HUDEP-2 (cell line): ENCODE results near the gene VSIG8.
"Not testable (repeated sequence)": the region's sequence is repeated elsewhere in the genome, so short reads cannot be mapped to it uniquely, and the experiment has no call there.

Source experiments
- DNase-seq, 76 experiments: peaks; one replicate each; lab custom pipeline; 2025; ENCODE audit not compliant: unreplicated experiment in 76 of 76; lab: John Stamatoyannopoulos, UW

VSIG8 gene

GRCh38 chr1:159862557-159862956 lies at the start of gene VSIG8:
Gene VSIG8, minus strand, starts transcription at chr1:159862657. Its CDS starts 136 bp downstream, at chr1:159862521.
- no peak for DNase-seq

DNA sequence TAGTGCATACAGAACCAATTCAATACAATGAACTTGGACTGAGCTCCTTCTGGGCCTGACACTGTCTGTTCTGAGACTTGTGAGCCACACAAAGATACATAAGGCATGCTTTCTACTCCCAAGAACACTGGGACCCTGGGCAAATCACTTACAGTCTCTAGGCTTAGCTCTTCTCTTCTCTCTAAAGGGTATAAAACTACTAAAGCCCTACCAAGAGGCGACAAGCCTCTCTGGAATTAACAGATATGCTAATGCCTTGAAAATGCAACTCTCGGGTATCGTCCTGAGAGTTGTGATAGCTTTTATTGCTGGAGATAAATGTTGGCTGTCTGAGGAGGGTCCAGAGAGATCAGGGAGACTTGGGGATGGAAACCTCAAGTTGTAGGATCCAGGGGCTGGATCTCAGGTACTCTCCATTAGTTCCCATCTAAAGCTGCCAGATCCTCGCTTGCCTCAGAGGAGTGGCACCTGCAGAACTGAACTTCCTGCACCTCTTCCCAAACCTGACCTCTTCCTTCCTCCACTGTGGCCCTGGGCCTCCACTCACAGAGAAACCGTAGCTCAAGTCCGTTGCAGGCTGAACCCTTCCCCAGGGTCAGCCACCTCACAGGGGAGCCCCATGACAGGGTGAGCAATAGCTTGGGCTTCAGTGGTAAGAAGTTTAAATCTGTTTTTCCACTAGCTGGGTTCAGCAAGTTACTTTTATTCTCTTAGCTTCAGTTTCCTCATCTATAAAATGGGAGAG lies 49.0 kb upstream of the VSIG8 start:
- DNase-seq = peak in 2 of 76 experiments; percentile 8 to 45

DNA sequence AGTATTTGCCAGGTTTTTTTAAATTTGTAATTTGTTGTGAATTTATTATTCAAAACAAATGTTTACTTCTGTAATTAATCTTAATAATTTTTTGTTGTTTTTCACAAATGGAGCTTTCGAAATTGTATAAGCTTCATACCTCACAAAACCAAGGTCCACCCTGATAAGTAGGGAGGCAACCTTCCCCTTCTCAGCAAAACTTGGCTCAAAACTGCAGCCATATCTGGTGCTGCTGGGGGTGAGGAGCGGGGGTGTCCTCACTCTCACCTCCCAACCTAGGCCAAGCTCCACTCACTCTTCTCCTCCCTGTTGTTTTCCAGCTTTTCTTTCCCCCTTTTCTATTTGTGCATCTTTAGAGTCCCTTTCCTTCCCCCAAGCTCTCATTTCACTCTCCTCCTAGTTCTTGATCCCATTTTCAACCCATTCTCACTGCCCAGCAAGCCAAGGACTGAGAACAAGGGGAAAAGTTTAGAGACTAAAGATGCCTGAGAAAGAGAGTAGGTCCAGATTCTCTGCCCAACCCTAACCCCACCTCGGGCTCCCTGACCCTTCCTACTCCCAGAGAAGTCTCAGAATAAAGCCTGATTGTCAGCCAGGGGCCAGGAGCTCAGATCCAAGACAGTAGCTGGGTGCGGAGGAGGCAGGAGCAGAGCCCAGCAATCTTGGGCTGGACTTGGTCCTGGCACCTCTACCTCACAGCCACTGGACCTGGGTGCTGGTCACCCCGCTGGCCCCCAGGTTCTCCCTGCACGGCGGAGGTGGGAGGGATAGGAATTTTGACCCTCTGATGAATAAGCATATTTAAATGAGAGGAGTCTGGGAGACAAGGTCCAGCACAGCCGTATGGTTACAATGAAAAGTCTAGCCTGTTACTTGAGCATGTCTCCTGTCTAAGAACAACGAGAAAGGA lies 45.8 kb upstream of the VSIG8 start:
- DNase-seq = peak in 33 of 76 experiments; percentile 10 to 64 (median 31)

DNA sequence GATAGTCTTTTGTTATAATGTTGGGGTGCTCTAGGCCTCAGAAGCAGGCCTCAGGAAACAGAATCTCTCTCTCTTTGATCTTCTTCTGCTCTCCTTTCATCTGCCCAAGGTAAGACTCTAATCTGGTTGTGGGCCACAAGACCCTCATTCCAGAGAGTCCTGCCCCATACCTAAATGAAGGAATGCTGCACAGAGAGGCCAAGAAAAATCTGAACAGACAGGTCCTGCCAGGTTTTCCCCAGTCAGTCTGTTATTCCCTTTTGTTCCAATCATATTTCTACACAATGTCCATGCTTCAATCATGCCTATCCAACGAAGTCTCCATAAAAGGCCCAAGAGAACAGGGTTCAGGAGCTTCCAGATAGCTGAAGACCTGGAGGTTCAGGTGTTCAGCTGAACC lies 44.5 kb upstream of the VSIG8 start:
- DNase-seq = no peak

GRCh38 chr1:159904036-159904435 lies 41.6 kb upstream of the VSIG8 start:
- DNase-seq = not testable (repeated sequence)

DNA sequence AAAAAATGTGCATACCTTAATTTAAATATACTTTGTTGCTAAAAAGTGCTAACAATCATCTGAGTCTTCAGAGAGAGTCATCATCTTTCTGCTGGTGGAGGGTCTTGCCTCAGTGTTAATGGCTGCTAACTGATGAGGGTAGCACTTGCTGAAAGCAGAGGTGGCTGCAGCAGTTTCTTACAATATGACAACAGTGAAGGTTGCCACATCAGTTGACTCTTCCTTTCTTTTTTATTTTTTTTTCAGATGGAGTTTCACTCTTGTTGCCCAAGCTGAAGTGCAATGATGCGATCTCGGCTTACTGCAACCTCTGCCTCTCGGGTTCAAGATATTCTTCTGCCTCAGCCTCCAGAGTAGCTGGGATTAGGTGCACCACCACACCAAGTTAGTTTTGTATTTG lies 40.1 kb upstream of the VSIG8 start:
- DNase-seq = no peak

DNA sequence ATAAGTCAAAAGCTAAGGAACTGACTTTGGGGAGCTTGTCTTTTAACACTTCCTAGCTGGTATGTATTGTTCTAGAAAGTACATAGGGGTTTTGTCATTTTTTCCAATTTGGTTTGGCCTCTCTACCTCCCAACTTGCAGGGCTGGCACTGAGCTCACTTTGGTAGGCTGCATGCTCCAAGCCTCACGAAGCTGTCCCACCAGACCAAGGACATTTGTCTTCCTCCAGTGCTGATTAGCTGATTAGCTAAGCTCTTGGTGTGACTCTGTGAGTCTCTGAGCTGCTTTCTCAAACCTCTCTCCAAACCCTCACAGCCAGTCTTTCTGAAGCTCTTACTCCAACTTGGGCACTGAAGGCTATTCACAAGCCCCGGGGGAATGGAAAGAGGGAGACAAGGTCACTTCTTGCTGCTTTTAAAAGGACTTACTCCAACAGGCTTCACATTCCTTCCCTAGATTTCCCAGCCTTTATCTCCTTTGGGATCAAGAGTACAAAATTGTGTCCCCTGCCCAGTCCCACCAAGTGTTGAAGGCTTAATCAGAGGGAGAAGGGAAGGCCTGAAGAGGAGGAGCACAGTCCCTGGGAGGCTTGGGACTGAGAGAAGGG lies 38.4 kb upstream of the VSIG8 start:
- DNase-seq = peak in 5 of 76 experiments; percentile 6 to 18 (median 15)

DNA sequence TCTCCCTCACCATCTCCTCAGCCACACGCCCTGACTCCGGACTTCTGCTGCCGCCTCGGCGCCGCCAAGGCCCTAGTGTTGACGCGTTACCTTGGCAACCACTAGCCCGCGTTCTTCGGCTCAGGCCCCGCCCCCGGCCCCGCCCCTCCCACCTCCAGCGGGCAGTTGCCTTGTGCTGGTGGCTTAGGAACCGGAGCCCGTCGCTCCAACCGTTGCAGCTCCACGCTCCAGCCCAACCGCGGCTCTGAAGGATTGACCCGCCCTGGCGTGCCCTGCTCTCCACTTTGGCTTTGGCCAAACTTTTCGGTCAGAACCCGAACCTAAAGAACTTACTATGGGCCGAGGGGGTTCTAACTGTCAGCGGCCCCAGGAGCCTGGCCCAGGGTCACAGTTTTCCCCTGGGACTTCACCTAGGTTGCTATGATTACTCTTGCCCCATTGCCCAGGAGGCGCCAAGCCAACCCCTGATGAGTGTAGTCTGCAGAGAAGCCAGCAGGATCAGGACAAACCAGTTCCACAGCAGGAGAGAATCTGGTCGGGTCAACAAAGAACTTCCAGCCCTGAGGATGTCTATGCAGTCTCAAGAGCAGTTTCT lies 37.7 kb upstream of the VSIG8 start, which contains the start of gene CFAP45:
Gene CFAP45 (minus strand): TSS at position 80 of the 595 bp plus-strand sequence. CDS start 67 bp downstream, at position 13.
- DNase-seq = peak in 72 of 76 experiments; percentile 6 to 87 (median 70)

GRCh38 chr1:159899634-159900033 lies 37.2 kb upstream of the VSIG8 start:
- not testable (repeated sequence) for DNase-seq

GRCh38 chr1:159898527-159898926 lies 36.1 kb upstream of the VSIG8 start:
- no peak for DNase-seq

DNA sequence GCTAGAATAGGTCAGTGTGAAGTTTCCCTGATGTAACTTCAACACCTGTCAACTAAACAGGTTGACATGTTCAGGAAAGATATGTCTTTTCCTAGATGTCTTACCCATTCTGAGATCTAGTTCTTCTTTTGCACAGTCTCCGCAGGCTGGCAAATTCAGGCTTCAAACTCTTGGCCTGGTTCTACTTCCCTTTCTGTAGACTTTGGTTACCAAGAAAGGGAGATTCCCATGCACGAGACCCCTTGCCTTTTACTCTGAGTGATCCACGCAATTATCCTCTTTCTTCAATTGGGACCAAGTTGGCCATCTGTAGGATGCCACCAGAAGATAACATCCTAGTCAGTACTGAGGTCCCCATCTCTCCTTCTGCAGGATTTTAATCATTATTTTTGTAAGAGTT lies 35.5 kb upstream of the VSIG8 start:
- no peak for DNase-seq

GRCh38 chr1:159896546-159896930 lies 34.1 kb upstream of the VSIG8 start:
- DNase-seq = peak in 1 of 76 experiments; percentile 11

- DNase-seq = no peak
Measured at GRCh38 chr1:159895836-159896545, 33.5 kb upstream of the VSIG8 start.

- no peak for DNase-seq
Measured at GRCh38 chr1:159895286-159895685, 32.8 kb upstream of the VSIG8 start.

DNA sequence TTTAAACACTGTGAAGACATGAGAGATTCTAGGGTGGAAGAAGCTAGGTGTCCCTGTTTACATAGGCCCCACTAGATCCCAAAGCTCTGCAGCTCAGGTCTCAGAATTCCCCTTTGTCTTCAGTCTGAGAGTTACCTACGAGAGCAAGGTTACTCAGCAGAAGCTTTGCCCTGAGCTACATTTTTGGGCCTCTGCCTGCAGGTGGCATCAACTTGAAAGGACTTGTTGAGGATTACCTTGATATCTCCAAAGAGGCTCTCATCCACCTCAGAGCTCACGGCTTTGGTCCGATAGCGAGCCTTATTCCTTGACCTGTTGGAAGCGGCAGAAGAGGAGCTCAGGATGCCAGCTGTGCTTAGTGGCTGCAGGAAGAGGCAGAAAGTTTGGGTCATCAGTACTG lies 30.5 kb upstream of the VSIG8 start:
- peak in 2 of 76 experiments; percentile 4 to 7 for DNase-seq

DNA sequence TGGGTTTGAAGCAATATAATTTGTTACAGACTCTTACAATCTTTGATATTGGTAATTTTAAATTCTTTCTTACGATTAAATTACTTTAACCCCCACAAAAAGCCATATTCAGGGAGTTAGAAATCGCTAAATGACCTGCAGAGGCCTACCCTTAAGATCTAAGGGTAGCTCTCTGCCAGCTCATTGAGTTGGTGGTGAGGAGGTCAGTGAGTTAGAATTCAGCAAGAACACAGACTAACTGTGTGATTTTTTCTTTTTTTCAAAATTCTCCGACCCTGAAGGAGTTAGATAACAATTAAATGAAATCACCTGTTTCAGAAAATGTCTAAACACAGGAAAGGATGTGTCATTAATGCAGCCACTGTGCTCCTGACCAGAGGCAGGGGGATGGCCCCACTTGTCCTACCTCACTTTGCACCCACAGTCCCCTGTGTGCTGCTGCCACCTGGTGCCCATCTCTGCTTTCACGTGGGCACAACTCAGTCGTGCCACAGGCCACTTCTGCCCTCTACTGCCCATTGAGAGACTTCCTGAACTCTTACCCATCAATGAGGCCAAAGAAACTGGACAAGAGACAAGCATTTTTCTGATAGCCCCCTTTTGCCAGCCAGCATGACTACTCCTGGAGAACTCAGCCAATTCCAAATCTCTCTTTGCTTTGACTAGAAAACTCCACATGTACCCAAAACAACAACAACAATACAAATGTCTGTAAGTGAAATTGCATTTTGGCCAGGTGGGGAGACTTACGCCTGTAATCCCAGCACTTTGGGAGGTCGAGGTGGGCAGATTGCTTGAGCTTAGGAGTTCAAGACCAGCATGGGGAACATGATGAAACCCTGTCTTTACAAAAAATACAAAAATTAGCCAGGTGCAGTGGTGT lies 29.1 kb upstream of the VSIG8 start:
- peak in 71 of 76 experiments; percentile 9 to 83 (median 66) for DNase-seq

- no peak for DNase-seq
Measured at GRCh38 chr1:159890390-159890789, 27.9 kb upstream of the VSIG8 start.

DNA sequence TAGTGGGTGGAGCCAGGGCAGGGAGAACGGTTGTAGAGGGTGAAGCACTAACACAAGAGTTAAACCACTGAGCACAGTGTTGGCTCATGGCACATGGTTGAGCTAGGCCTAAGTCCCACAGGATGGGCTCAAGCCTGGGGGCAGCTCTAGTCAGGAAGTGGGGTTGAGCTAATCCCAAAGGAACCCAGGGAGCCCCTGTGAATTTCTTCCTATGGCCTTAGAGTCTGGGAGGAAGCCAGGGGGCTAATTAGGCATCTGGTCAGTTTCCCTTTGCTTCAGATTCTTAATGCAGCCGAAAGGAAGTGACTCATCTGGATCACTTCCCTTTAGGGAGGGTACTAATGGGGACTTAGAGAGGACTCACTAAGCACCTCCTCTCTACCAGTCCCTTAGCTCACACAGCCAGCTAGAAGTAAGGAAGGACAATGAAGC lies 27.4 kb upstream of the VSIG8 start:
- peak in 2 of 76 experiments; percentile 7 to 11 for DNase-seq

DNA sequence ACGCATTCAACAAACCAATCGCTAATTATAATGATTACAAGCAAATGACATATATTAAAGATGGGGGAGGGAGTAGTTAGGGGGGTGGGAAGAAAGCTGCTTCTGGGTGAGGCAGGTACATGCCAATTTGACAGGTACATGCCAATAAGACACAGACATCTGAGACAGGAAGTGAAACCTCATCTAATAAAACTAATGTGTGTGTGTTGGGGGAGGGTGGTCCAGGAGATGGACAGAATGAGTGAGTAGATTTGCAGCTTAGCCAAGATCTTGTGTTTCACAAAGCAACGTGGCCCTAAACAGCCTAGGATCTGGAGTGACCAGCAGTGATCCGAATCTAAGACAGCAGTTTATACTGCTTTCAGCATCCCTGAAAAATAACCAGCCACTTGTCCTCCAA lies 26.7 kb upstream of the VSIG8 start:
- DNase-seq = no peak
